HG02981 (cell line): ENCODE data around the gene ANXA2.

ENCODE experiments used
- ATAC-seq: cut with Tn5 transposase; IDR thresholded peaks from one replicate; pipeline ENCODE4 v1.9.1; 2021; ENCODE audit warnings: mild to moderate bottlenecking, moderate library complexity; ENCODE audit not compliant: unreplicated experiment

ANXA2 gene

DNA sequence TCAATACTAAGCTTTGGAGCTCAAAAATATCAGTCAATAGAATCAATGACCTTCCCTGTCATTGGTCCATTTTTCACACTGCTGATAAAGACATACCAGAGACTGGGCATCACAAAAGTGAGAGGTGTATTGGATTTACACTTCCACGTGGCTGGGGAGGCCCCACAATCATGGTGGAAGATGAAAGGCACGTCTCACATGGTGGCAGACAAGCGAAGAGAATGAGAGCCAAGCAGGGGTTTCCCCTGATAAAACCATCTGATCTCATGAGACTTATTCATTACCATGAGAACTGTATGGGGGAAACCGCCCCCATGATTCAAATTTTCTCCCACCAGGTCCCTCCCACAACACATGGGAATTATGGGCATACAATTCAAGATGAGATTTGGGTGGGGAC, 81.9 kb downstream of the ANXA2 start:
- no peak for ATAC-seq

DNA sequence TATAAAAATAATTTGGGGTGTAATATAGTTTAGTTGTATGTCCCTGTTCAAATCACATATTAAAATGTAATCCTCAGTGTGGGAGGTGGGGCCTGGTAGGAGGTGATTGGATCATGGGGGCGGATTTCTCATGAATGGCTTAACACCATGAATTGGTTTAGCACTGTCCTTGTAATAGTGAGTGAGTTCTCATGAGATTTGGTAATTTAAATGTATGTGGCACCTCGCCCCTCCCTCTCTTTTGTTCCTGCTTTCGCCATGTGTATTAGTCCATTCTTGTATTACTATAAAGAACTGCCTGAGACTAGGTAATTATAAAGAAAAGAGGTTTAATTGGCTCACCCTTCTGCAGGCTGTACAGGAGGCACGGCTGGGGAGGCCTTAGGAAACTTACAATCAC, 83.9 kb downstream of the ANXA2 start:
- ATAC-seq = no peak

DNA sequence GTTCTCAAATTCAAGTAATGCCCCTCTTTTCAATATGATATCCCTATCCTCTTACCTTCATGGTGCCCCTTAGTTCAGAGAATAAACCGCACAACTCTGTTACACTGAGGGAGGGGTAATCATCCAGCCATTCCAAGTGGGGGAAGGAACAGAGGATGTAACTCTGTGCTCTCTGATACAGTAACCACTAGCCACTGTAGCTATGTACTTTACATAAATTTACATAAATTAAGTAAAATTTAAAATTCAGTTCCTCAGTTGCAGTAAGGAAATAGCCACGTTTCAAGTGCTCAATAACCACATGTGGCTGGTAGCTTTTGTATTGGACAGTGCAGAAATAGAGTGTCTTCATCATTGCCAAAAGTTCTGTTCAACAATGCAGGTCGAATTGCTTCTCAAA, 90.8 kb downstream of the ANXA2 start:
- no peak for ATAC-seq

DNA sequence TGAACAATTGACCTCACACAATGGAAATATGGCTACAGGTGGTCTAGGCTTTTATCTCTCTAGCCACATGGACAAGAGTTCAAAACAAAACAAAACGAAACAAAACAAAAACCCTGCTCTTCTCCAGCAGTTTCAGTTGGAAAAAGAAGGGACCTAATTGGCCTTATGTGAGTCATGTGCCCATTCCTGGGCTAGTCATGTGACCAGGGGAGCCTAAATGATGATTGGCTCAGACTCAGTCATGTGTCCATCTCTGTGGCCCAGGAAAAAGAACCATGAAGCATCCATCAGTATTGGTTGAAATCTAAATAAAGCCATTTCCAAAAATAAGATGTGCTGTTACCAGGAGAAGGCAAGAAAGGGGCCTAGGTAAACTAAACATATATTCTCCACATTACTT, 96.8 kb downstream of the ANXA2 start:
- ATAC-seq = no peak

DNA sequence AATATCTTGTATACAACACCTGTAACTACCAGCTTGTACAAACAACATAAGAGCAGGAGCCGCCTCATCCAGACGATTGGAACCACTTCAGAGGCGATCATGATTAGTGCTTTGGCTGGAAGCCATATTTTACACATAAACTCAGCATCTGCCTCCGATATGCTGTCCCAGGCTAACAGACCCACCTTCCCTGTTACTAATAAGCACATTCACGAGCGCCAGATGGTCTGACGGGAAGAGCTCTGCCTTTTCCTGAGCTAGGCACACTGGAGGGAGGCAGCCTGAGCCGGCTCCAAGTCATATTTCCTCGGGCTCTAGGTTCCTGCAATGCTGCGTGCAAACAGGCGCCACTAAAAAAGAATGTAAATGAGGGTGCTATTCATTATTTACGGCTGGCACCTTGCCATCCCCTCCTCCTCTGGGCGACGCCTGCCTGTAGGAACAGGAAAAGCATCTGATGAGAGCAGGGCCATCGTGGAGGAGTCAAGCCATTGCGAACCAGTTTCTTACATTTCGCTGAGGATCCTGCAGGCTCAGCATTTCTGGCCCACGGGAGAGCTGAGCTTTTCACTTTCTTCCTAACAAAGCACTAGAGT, 98.2 kb downstream of the ANXA2 start:
- ATAC-seq = no peak
